Measurements from ENCODE around the gene KIF14. TPM values are rescaled to one million over a fixed set of nuclear protein-coding genes. Genes with fewer than 3 reads are reported as not detected.
"Not testable (repeated sequence)": the region's sequence is repeated elsewhere in the genome, so short reads cannot be mapped to it uniquely, and the experiment has no call there.

Gene KIF14
- total RNA-seq, 1 donor from 2014 or later = 3.6 TPM

DNA sequence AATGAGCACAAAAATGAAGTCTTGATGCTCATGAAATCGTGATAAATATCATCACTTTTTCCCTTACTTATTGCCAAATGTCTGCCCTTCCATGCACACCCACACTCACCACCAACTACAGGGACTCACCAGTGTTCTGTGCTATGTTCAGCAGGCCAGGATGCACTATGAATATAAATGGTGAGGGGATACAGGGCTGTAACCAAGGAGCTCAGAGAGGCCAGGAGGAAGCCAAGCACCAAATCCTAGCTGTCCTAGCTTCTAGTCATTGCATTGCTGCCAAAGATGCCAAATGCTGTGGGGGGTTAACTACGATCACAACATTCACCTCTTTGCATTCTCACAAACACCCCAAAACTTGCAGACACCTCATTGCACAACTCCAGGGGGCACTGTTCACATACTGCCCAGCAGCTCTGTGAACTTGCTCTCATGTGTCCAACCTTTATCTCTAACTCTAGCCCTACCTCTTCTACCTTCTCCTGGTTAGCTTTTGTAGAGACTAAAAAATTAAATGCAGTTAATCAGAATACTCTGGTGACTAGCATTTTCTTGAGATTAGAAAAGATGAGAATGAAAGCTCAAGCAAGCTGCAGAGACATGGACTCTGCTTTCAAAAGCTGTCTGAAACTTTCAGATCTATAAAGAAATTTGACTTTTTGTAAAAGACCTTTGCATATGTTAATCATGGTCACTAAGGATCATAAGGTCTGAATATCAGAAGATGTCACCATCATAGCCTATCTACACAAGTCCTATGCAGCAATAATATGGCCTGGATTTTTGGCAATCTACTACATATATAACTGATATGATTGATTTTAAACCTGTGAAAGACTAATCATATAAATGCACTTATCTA, 13.9 kb upstream of the KIF14 start:
- no peak for DNase-seq (ENCODE audit: extremely low read depth, low read depth, low spot score)

DNA sequence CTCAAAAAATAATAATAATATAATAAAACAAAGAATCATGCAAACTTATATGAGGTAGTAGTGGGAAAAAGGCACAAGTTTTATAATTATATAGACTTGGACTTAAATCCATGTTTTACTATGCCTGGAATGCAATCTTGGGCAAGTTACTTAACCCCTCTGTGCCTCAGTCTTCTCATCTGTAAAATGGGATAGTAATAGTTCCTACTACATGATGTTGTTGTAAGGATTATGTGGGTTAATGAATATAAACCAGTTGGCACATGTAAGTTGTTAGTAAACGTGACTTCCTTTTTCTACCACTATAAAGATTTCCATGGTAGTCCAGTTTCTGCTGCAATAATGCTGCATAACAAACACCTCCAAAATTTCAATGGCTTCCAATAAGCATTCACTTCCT, 10.8 kb upstream of the KIF14 start:
- no peak for DNase-seq (ENCODE audit: extremely low read depth, low read depth, low spot score)

GRCh38 chr1:200630515-200630899, 10.0 kb upstream of the KIF14 start:
- DNase-seq (ENCODE audit: extremely low read depth, low read depth, low spot score) = not testable (repeated sequence)

GRCh38 chr1:200629876-200630514, 9.4 kb upstream of the KIF14 start:
- DNase-seq (ENCODE audit: extremely low read depth, low read depth, low spot score) = no peak

DNA sequence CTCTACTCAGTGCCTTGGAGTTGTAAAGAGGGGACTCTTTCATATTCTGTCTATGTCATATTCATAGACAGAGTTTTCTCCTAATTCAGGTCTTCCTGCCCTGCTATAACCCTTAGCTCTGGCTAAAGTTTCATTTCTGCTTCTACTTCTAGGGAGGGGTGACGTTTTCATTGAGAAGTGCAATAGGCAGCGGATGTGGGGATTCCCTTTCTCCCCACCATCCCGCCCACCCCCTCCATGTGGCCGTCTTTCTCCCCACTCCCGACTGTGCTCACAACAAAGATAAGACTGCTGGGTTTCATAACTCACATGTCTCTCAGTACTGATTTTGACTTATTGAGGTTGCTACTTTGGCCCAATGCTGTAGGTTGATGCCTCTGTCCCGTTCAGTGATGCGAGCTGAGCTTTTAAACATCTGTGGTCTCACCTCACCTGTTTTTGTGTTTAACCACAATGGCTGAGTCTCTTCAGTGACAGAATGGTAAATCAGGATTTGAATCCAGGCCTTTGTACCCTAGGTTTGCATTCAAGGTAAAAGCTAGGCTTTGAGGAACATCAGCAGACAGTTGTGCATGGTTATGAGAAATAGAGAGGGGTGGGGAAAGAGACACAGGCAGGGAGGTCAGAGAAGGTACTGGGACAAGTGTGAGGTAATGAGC, 7.8 kb upstream of the KIF14 start:
- DNase-seq (ENCODE audit: extremely low read depth, low read depth, low spot score) = no peak

DNA sequence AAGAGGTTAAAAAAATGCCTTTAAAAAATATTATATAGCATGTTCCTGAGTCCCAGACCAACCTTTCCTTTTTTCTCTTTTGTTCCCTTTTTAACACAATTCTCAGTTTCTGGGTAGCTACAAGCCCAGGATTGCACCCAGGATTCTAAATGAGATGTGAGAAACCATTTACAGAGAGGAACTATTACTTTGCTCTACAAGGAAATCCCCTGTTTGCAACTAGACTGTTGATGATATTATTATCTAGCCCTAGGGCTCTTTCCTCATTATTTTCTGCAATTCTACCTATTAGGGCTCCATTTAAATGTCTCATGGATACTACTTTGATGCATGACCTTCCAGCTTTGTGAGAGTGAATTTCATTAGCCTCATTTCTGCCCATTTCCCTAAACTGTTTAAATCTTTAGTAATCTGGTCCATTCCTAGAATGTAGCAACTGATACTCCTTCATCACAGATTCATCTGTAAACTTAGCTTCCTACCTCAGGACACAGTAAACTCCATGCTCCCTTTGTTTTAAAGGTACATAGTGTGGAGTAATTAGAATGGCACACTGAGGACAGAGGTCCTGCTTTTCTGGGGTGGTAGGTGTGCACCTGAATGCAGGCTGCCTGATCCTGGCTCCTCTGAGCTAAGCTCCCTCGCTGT, 7.1 kb upstream of the KIF14 start:
- no peak for DNase-seq (ENCODE audit: extremely low read depth, low read depth, low spot score)

DNA sequence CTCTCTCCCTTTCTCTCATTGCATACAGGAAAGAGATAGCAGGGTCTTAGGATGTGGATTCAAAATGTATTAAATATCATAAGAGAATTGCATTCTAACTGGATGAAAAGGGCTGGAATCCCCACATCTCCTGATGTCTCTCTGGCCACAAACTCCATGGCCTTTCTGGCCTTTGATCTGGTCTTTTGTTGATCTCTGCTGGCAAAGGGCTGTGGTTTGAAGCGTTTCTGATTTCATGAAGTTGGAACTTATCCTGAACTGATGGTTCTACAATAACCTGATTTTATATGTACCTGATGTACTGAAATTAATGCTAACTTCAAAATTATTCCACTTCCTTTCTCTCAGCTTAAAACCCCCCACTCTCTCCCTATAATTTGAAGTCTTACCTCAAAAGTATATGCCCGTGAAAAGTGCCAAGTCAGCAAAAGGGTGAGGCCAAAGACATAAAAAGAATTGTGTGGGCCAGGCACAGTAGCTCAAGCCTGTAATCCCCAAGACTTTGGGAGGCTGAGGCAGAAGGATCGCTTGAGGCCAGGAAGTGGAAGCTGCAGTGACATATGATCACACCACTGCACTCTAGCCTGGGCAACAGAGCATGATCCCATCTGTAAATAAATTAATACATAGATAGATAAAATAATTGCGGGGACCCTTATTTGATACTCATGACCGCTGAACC, 6.4 kb upstream of the KIF14 start:
- DNase-seq (ENCODE audit: extremely low read depth, low read depth, low spot score) = no peak

- DNase-seq (ENCODE audit: extremely low read depth, low read depth, low spot score) = no peak
These were observed 4.9 kb upstream of the KIF14 start for GRCh38 chr1:200625381-200625824.

GRCh38 chr1:200624679-200625335, 4.3 kb upstream of the KIF14 start:
- DNase-seq (ENCODE audit: extremely low read depth, low read depth, low spot score) = no peak

DNA sequence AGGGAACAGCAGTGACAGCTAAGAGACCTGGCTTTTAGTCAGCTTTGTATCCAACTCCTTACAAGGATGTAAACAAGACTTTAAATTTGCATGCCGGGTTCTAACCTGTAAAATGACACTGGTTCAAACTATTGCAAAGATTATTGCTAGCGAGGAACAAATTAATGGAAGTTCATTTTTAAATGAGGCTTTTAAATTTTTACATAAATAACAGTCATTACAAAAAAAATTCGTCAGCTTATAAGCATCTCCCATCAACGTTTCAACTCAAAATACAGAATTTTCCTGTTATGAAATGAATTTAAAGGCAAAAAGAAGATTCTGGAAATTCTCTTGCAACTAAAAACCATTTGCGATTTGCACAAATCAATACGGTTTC, 668 bp downstream of the KIF14 start:
- no peak for DNase-seq (ENCODE audit: extremely low read depth, low read depth, low spot score)

GRCh38 chr1:200610846-200611245, 9.7 kb downstream of the KIF14 start:
- DNase-seq (ENCODE audit: extremely low read depth, low read depth, low spot score) = no peak

GRCh38 chr1:200602632-200603031, 17.9 kb downstream of the KIF14 start:
- no peak for DNase-seq (ENCODE audit: extremely low read depth, low read depth, low spot score)

DNA sequence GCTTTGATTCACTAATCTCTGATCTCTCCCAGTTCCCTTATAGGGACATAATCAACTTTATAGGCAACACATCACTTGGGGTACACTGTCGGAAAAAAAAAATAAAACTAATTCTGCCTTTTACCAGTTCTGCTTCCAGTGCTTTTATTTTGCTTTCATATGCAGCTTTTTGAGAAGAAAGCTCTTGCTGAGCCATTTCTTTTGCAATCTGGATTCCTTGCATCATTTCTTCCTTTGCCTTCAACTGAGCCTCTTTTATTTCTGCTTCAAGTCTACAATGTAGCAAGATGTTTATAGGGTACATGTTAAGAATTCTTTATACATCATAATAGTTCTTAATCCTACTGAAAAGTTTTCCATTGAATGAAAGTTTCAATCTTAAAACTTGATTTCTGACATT, 30.6 kb downstream of the KIF14 start:
- DNase-seq (ENCODE audit: extremely low read depth, low read depth, low spot score) = no peak

DNA sequence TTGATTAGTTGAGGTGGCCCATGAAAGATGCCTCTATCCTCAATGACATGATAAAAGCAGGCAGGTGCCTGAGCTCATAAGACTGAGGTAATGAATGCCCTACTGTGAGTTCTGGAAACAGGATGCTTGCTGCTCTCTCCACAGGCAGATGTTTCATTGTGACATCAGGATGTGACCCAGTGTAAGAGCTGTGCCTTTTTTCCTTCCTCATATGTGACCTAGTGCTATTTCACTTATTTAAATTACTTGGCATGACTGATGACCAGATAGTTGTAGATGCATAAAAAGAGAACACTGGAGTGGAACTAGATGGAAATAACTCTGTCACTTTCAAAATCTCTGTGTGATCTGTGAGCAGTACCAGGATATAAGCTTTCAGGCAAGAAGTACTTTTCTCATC, 31.9 kb downstream of the KIF14 start:
- no peak for DNase-seq (ENCODE audit: extremely low read depth, low read depth, low spot score)

DNA sequence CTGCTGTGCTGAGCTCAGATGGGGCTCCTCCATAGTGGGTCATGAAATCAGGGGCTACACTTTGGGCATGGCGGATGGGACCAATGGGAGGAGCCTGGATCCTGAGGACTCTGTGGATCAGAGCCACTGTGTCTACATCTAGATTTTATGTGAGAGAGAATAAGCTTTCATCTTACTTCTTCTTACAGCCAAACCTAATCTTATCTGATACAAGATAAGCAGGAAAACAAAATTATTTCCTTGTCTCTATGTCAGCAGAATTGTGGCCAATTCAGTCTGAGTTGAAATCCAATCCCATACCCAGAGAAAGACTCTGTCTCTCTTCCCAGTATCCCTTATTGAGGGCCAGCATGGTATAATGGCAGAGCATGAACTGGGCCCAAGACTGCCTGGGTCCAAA, 56.2 kb downstream of the KIF14 start:
- DNase-seq (ENCODE audit: extremely low read depth, low read depth, low spot score) = no peak

DNA sequence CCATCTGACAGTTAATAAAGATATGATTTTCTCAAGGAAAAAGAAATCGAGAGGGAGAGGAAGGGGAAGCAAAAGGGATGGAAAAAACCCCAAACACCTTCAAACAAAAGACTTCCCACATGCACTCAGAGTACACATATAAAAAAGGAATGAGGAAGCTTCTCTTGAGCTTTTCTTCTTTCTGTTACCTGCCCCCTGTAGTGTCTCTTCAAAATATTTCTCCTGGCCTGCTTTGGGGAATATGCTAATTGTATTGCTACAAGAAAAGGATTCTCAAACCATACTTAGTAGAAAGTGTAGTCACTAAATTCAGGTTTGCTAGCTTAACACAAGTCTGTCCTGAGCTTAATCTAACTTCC, 58.7 kb downstream of the KIF14 start:
- DNase-seq (ENCODE audit: extremely low read depth, low read depth, low spot score) = no peak

GRCh38 chr1:200558866-200559459, 61.6 kb downstream of the KIF14 start:
- peak; percentile 47 for DNase-seq (ENCODE audit: extremely low read depth, low read depth, low spot score)

- no peak for DNase-seq (ENCODE audit: extremely low read depth, low read depth, low spot score)
These were observed 64.5 kb downstream of the KIF14 start for GRCh38 chr1:200556002-200556401.

DNA sequence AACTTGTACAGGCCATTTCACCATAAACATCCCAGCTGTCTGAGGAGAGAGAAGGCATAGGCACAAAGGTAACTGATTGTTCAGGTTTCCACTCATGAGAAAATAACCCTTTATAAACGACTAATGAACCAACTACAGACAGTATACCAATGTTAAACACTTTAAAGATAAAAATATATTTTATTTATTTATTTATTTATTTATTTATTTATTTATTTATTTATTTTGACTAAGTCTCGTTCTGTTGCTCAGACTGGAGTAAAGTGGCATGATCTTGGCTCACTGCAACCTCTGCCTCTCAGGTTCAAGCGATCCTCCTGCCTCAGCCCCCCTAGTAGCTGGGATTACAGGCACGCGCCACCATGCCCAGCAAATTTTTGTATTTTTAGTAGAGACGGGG, 67.8 kb downstream of the KIF14 start:
- DNase-seq (ENCODE audit: extremely low read depth, low read depth, low spot score) = not testable (repeated sequence)

DNA sequence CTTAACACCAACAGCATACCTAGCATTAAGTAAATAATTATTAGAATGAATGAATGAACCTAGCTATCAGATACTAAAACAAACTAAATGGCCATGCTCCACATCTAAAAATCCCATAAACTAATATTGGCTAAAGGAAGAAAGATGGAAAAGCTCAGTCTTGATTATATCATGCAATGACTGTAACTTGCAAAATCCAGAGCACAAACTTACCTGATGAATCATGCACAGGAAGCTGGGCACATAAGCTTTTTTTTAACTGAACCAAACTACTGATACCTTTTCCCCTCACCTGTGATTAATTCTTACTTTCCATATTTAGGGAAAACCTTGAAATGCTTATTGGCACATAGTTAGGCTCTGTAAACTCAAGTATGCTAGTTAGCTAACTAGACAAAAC, 70.2 kb downstream of the KIF14 start:
- no peak for DNase-seq (ENCODE audit: extremely low read depth, low read depth, low spot score)

Measured in glomerular endothelial cell (primary cell).